Gastrocnemius medialis (tissue), 4 donors: ENCODE measurements around the gene SH2D3A. TPM values are rescaled to one million over a fixed set of nuclear protein-coding genes. Genes with fewer than 3 reads are reported as not detected.

Experiments
- ATAC-seq, 2 donors: fragments of 150-250 bp; one replicate each; pipeline ENCODE4 v1.9.1; 2016
- DNase-seq, 2 donors: peaks; one replicate each; pipeline ENCODE4 v3.0.0-alpha.2; 2019
- H3K27ac ChIP-seq, 4 donors: fragments of 200-600 bp; sonication (generic); 1 replicate in 1 of 4; 2 replicates in 3 of 4; pipeline ENCODE4 v1.5.1; 2016 to 2018; ENCODE audit warnings: mild to moderate bottlenecking in 2 of 4, moderate library complexity in 1 of 4
- H3K27me3 ChIP-seq, 3 donors: fragments of 200-600 bp; sonication (generic) in 2 of 3; 1 replicate in 1 of 3; 2 replicates in 2 of 3; pipeline versions ENCODE4 v1.5.1 to v1.6.0; 2016 to 2019; ENCODE audit warnings: mild to moderate bottlenecking in 1 of 3, moderate library complexity in 1 of 3
- H3K36me3 ChIP-seq, 2 donors: fragments of 200-600 bp; sonication (generic) in 1 of 2; one replicate each; pipeline ENCODE4 v1.5.1; 2017 to 2018
- H3K4me1 ChIP-seq, 2 donors: fragments of 200-600 bp; sonication (generic) in 1 of 2; one replicate each; pipeline ENCODE4 v1.5.1; 2016 to 2017; ENCODE audit warnings: mild to moderate bottlenecking in 2 of 2
- H3K4me3 ChIP-seq, 4 donors: fragments of 200-600 bp; sonication (generic) in 3 of 4; 1 replicate in 1 of 4; 2 replicates in 3 of 4; pipeline ENCODE4 v1.5.1; 2016 to 2019; ENCODE audit warnings: mild to moderate bottlenecking in 2 of 4
- H3K9me3 ChIP-seq, 3 donors: fragments of 200-600 bp; sonication (generic) in 2 of 3; 1 replicate in 1 of 3; 2 replicates in 2 of 3; pipeline ENCODE4 v1.5.1; 2016 to 2019
- CTCF ChIP-seq, 5 experiments: fragments of 450-650 bp in 3 of 5; fragments of 200-600 bp in 2 of 5; sonication (generic) in 2 of 5; IDR thresholded peaks in 4 of 5; conservative IDR thresholded peaks in 1 of 5; 1 replicate in 4 of 5; 2 replicates in 1 of 5; pipeline ENCODE4 v1.5.1; 2016 to 2019; ENCODE audit warnings: antibody characterized with exemption in 5 of 5, mild to moderate bottlenecking in 3 of 5, moderate library complexity in 3 of 5
- POLR2A ChIP-seq, 2 donors: fragments of 450-650 bp; IDR thresholded peaks; one replicate each; pipeline ENCODE4 v1.6.1; 2017; ENCODE audit warnings: antibody characterized with exemption in 2 of 2, mild to moderate bottlenecking in 2 of 2, moderate library complexity in 2 of 2
- in situ Hi-C, 4 donors: fragments of 200-750 bp; cut with MboI; loops; one replicate each; pipeline versions ENCODE4 v1.15.0 to v1.8.0; 2017; ENCODE audit warnings: low sequenced_read_pairs in 4 of 4
- intact Hi-C: fragments of 100-400 bp; cut with DNase I; formaldehyde crosslinking; loops from one replicate; pipeline ENCODE4 v1.15.1; 2023; ENCODE audit warnings: low total_unique reads
- total RNA-seq, 4 donors: library from RNA; depleted of rRNA; stranded (reverse); fragments of >200 nt; gene quantifications; one replicate each; pipeline versions ENCODE4 v1.1.0 to v1.2.3, GENCODE V29; 2016

SH2D3A gene
- total RNA-seq, 4 donors from 2014 or later: not detected

- Histone ChIP-seq H3K4me3 (no peak overlapping the region), H3K4me1 (no peaks in the 10 kb centered on the region), H3K9me3 (peaks cover 0 to 9% (median 0%) of the 10 kb centered on the region in 3 donors), H3K36me3 (no peaks in the 10 kb centered on the region), H3K27ac (no peak overlapping the region), H3K27me3 (peaks cover 0 to 8% (median 4%) of the 10 kb centered on the region in 3 donors)
- ATAC-seq (no peak), DNase-seq (no peak)
- intact Hi-C loops: no loop called here
- in situ Hi-C loops: no loop called here
- TF ChIP-seq POLR2A (IDR thresholded peaks at IDR 0.05) (no peak), CTCF (IDR thresholded peaks at IDR 0.05 in 4 of 5, conservative IDR thresholded peaks at IDR 0.05 in 1 of 5) (no peak)
Measured at GRCh38 chr19:6797646-6798045, 30.4 kb upstream of the SH2D3A start.

GRCh38 chr19:6796278-6796677, 29.0 kb upstream of the SH2D3A start:
- Histone ChIP-seq H3K27ac (no peak overlapping the region), H3K4me3 (no peak overlapping the region), H3K36me3 (no peaks in the 10 kb centered on the region), H3K4me1 (no peaks in the 10 kb centered on the region), H3K9me3 (peaks cover 0 to 9% (median 0%) of the 10 kb centered on the region in 3 donors), H3K27me3 (peaks cover 0 to 2% (median 0%) of the 10 kb centered on the region in 3 donors)
- no peak for DNase-seq
- intact Hi-C loops (no loop called here), in situ Hi-C loops (no loop called here)
- TF ChIP-seq POLR2A (IDR thresholded peaks at IDR 0.05) (no peak), CTCF (IDR thresholded peaks at IDR 0.05 in 4 of 5, conservative IDR thresholded peaks at IDR 0.05 in 1 of 5) (no peak)
- ATAC-seq: no peak

DNA sequence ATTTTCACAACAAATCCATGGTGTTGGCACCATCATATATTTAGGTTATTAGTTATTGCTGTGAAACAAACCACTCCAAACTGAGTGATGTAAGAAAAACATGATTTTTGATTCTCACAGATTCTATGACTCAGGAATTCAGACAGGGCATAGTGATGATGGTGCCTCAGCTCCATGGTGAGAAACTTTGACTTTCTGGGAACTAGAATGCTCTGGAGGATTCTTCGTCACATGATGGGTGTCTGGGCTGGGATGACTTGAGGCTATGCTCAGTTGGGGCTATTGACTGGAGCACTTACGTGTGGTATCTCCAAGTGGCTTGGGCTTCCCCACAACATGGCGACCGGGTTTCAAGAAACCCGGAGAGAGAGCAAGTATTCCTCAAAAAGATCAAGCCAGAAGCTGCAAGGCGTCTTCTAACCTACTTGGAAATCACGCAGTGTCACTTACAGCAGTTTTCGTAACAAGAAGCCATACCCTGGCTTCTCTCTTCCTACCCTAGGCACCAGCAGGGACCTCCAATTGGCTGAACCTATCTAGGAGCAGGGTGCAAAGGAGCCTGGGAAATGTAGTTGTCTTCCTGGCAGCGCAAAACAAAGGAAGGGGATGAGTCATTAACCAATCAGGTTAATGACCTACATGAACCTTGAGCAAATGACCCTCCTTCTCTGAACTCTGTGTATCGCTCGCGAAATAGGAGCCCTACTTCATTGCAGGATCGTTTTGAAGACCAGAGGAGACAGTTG, 27.6 kb upstream of the SH2D3A start:
- Histone ChIP-seq H3K36me3 (no peaks in the 10 kb centered on the region), H3K4me3 (no peak overlapping the region), H3K4me1 (no peaks in the 10 kb centered on the region), H3K27ac (no peak overlapping the region), H3K27me3 (no peaks in the 10 kb centered on the region), H3K9me3 (peaks cover 0 to 9% (median 0%) of the 10 kb centered on the region in 3 donors)
- no peak for ATAC-seq
- intact Hi-C loops (no loop called here), in situ Hi-C loops (no loop called here)
- TF ChIP-seq CTCF (IDR thresholded peaks at IDR 0.05 in 4 of 5, conservative IDR thresholded peaks at IDR 0.05 in 1 of 5) (no peak), POLR2A (IDR thresholded peaks at IDR 0.05) (no peak)
- DNase-seq: no peak

GRCh38 chr19:6793973-6794372, 26.7 kb upstream of the SH2D3A start:
- ATAC-seq: no peak
- in situ Hi-C loops (no loop called here), intact Hi-C loops (no loop called here)
- Histone ChIP-seq H3K36me3 (no peaks in the 10 kb centered on the region), H3K4me1 (no peaks in the 10 kb centered on the region), H3K9me3 (peaks cover 0 to 9% (median 0%) of the 10 kb centered on the region in 3 donors), H3K27ac (no peak overlapping the region), H3K27me3 (no peaks in the 10 kb centered on the region), H3K4me3 (no peak overlapping the region)
- no peak for TF ChIP-seq CTCF (IDR thresholded peaks at IDR 0.05 in 4 of 5, conservative IDR thresholded peaks at IDR 0.05 in 1 of 5)
- no peak for TF ChIP-seq POLR2A (IDR thresholded peaks at IDR 0.05)
- no peak for DNase-seq
